Astrocyte of the cerebellum (primary cell): ENCODE results near the gene ALPG.
"Not testable (repeated sequence)": the region's sequence is repeated elsewhere in the genome, so short reads cannot be mapped to it uniquely, and the experiment has no call there.

Experiments
- DNase-seq: peaks from one replicate; pipeline ENCODE4 v3.0.0-alpha.2; 2011; ENCODE audit warnings: low read depth
- H3K4me3 ChIP-seq: 2 replicates; pipeline ENCODE4 v1.5.1; 2011; ENCODE audit warnings: mild to moderate bottlenecking, low read depth, low read length, moderate library complexity
- in situ Hi-C: cut with HindIII; loops from 2 replicates; pipeline ENCODE4 v1.10.0; 2017; ENCODE audit warnings: low sequenced_read_pairs
- TF ChIP-seq, protein P1 (sequence below): IDR thresholded peaks from 2 replicates; pipeline ENCODE4 v1.5.1; 2012; ENCODE audit warnings: low read length, low read depth, moderate library complexity, mild to moderate bottlenecking; ENCODE audit errors: missing control alignments

Gene ALPG

DNA sequence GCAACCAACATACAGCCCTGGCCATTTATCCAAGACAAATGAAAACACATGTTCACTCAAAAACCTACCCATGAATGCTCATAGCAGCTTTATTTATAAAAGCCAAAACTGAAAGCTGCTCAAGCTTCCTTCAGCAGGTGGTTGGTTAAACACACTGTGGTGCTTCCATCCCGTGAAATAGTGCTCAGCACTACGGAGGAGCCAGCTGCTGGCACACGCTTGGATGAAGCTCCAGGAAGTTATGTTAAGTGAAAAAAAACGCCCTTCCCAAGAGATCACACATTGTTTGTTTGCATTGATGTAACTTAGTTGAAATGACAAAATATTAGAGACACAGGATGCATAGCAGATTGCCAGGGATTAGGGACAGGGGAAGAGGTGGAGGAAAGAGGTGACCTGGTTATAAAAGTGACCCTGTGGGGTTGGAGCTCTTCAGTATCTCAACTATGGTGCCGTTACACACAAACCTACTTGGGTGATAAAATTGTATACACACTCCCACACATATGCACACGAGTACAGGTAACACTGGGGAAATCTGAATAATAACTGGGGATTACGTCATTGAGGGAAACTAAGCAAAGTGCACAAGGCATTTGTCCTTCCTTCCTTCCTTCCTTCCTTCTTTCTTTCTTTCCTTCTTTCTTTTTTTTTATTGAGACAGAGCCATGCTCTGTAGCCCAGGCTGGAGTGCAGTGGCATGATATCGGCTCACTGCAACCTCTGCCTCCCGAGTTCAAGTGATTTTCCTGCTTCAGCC, 6.2 kb upstream of the ALPG start:
- no peak for DNase-seq
- TF ChIP-seq, protein P1, sequence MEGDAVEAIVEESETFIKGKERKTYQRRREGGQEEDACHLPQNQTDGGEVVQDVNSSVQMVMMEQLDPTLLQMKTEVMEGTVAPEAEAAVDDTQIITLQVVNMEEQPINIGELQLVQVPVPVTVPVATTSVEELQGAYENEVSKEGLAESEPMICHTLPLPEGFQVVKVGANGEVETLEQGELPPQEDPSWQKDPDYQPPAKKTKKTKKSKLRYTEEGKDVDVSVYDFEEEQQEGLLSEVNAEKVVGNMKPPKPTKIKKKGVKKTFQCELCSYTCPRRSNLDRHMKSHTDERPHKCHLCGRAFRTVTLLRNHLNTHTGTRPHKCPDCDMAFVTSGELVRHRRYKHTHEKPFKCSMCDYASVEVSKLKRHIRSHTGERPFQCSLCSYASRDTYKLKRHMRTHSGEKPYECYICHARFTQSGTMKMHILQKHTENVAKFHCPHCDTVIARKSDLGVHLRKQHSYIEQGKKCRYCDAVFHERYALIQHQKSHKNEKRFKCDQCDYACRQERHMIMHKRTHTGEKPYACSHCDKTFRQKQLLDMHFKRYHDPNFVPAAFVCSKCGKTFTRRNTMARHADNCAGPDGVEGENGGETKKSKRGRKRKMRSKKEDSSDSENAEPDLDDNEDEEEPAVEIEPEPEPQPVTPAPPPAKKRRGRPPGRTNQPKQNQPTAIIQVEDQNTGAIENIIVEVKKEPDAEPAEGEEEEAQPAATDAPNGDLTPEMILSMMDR: no peak
- H3K4me3 ChIP-seq: no peak overlapping the region
- in situ Hi-C loops: no loop called here

- TF ChIP-seq, protein P1: no peak
- no peak overlapping the region for H3K4me3 ChIP-seq
- in situ Hi-C loops: no loop called here
- no peak for DNase-seq
Measured at GRCh38 chr2:232402518-232402917, 4.1 kb upstream of the ALPG start.

GRCh38 chr2:232405943-232406510, 617 bp upstream of the ALPG start:
- in situ Hi-C loops: no loop called here
- TF ChIP-seq, protein P1: no peak
- H3K4me3 ChIP-seq: no peak overlapping the region
- no peak for DNase-seq

DNA sequence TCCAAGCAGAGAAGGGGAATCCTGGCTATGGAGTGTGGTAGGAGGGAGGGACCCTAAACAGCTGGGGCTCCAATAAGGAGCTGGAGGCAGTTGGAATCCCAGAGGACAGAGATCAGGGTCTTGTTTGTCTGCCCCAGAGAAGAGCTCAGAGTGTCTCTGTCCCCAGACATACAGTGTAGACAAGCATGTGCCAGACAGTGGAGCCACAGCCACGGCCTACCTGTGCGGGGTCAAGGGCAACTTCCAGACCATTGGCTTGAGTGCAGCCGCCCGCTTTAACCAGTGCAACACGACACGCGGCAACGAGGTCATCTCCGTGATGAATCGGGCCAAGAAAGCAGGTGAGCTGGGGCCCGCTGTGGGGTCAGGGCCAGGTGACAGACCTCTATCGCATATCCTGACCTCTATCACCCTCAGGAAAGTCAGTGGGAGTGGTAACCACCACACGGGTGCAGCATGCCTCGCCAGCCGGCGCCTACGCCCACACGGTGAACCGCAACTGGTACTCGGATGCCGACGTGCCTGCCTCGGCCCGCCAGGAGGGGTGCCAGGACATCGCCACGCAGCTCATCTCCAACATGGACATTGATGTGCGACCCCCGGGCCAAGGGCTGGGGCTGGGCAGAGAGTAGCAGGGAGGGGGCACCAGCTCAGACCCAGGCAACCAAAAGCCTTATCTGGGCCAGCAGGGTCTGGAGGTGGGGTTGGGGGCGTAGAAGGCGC, 945 bp downstream of the ALPG start:
- in situ Hi-C loops, DNase-seq: not testable (repeated sequence)

GRCh38 chr2:232408269-232408668, 1.6 kb downstream of the ALPG start:
- in situ Hi-C loops, H3K4me3 ChIP-seq, DNase-seq: not testable (repeated sequence)

More for the DNA sequence above, 945 bp downstream of the ALPG start:
- H3K4me3 ChIP-seq: not testable (repeated sequence)

- H3K4me3 ChIP-seq, DNase-seq, in situ Hi-C loops: not testable (repeated sequence)
Measured at GRCh38 chr2:232409617-232410016, 3.0 kb downstream of the ALPG start.

GRCh38 chr2:232410238-232410900, 3.7 kb downstream of the ALPG start:
- TF ChIP-seq, protein P1: no peak
- in situ Hi-C loops: no loop called here
- DNase-seq: no peak
- no peak overlapping the region for H3K4me3 ChIP-seq
